GM23248 (cell line): ENCODE data around the gene PPP2R1A. TPM values are rescaled to one million over a fixed set of nuclear protein-coding genes. Genes with fewer than 3 reads are reported as not detected.

Source experiments
- DNase-seq: peaks from one replicate; pipeline ENCODE4 v3.0.0-alpha.2; 2015
- H2AFZ ChIP-seq: fragments of 200-600 bp; sonication (generic); 2 replicates; pipeline ENCODE4 v1.6.1; 2016; ENCODE audit warnings: antibody characterized with exemption
- H3F3A ChIP-seq: fragments of 200-600 bp; sonication (generic); 2 replicates; pipeline ENCODE4 v1.6.1; 2016; ENCODE audit warnings: mild to moderate bottlenecking, antibody characterized with exemption, mixed run types; ENCODE audit not compliant: insufficient read depth
- H3K27ac ChIP-seq: fragments of 200-600 bp; sonication (generic); 2 replicates; pipeline ENCODE4 v1.5.1; 2016; ENCODE audit warnings: mild to moderate bottlenecking
- H3K27me3 ChIP-seq: fragments of 200-600 bp; sonication (generic); replicated peaks from 2 replicates; pipeline ENCODE4 v1.6.1; 2016; ENCODE audit warnings: mild to moderate bottlenecking; ENCODE audit not compliant: insufficient read depth
- H3K36me3 ChIP-seq: fragments of 200-600 bp; sonication (generic); 2 replicates; pipeline ENCODE4 v1.6.1; 2016; ENCODE audit warnings: low read depth, mild to moderate bottlenecking
- H3K4me1 ChIP-seq: fragments of 200-600 bp; sonication (generic); 2 replicates; pipeline ENCODE4 v1.6.1; 2016; ENCODE audit warnings: mild to moderate bottlenecking; ENCODE audit not compliant: insufficient read depth
- H3K4me2 ChIP-seq: fragments of 200-600 bp; sonication (generic); one replicate; pipeline ENCODE4 v1.6.1; 2016; ENCODE audit warnings: mild to moderate bottlenecking; ENCODE audit not compliant: unreplicated experiment
- H3K4me3 ChIP-seq: fragments of 200-600 bp; sonication (generic); 2 replicates; pipeline ENCODE4 v1.5.1; 2016; ENCODE audit warnings: mild to moderate bottlenecking
- H3K79me2 ChIP-seq: fragments of 200-600 bp; sonication (generic); 2 replicates; pipeline ENCODE4 v1.6.1; 2016; ENCODE audit warnings: mild to moderate bottlenecking; ENCODE audit not compliant: insufficient read depth
- H3K9ac ChIP-seq: fragments of 200-600 bp; sonication (generic); 2 replicates; pipeline ENCODE4 v1.6.1; 2016; ENCODE audit warnings: mild to moderate bottlenecking
- H3K9me2 ChIP-seq: fragments of 200-600 bp; sonication (generic); 2 replicates; pipeline ENCODE4 v1.6.1; 2016; ENCODE audit warnings: mixed run types, mild to moderate bottlenecking, moderate library complexity; ENCODE audit not compliant: insufficient read depth
- H3K9me3 ChIP-seq: fragments of 200-600 bp; sonication (generic); one replicate; pipeline ENCODE4 v1.6.1; 2017; ENCODE audit warnings: low read depth
- H4K20me1 ChIP-seq: fragments of 200-600 bp; sonication (generic); 2 replicates; pipeline ENCODE4 v1.6.0; 2016; ENCODE audit not compliant: insufficient read depth
- EZH2 ChIP-seq: fragments of 200-600 bp; sonication (generic); IDR thresholded peaks from 2 replicates; pipeline ENCODE4 v1.6.1; 2018; ENCODE audit warnings: antibody characterized with exemption, mild to moderate bottlenecking; ENCODE audit not compliant: insufficient read depth, poor library complexity, severe bottlenecking
- EZH2phosphoT487 ChIP-seq: fragments of 200-600 bp; sonication (generic); IDR thresholded peaks from 2 replicates; pipeline ENCODE4 v1.6.1; 2018; ENCODE audit warnings: antibody characterized with exemption, moderate library complexity, mild to moderate bottlenecking, low read depth; ENCODE audit not compliant: insufficient read depth
- WGBS, 2 experiments: methylation state at CpG; one replicate each; pipeline ENCODE4 v1.1.6; 2015 to 2017; ENCODE audit warnings: low lambda C conversion rate in 2 of 2, low coverage in 1 of 2; ENCODE audit errors: missing lambda C conversion rate in 2 of 2; 5-methylcytosine and 5-hydroxymethylcytosine counted together
- in situ Hi-C: fragments of 300-500 bp; cut with MboI; formaldehyde crosslinking; loops from 2 replicates; pipeline ENCODE4 v1.15.0; 2020
- polyA plus RNA-seq: library from polyadenylated mRNA; unstranded; fragments of >200 nt; fragmentation: Nextera tagmentation; extraction: Ambion mirVana; gene quantifications from 2 replicates; pipeline ENCODE4 v1.2.1, GENCODE V29; 2016
- total RNA-seq: library from RNA; depleted of rRNA; stranded (reverse); fragments of >200 nt; shearing (Covaris generic); gene quantifications from 2 replicates; pipeline ENCODE4 v1.2.3, GENCODE V29; 2014

The PPP2R1A gene
- total and polyA plus RNA-seq, 2 experiments from 2014 or later, result 248 to 277 TPM

DNA sequence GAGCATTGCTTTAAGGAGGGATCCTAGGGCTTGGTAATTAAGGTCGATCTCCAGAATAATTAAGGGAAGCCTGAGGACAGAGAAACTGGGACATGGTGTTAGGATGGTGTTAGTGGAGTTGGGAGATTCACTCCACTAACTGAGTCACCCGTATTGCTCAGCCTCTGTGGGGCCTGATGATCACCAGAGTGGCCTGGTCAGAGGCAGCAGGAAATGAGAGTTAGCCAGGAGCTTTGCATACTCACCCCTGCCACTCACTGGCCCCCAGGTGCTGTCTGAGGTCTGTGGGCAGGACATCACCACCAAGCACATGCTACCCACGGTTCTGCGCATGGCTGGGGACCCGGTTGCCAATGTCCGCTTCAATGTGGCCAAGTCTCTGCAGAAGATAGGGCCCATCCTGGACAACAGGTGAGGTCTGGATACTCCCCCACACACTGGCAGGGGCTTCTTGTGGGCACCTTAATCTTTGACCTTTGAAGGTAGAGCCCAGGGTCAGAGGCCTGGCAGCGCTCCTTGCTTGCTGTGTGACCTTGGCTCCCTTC, 32.1 kb downstream of the PPP2R1A start:
- H2AFZ ChIP-seq, result no peak overlapping the region
- H3K9me3 ChIP-seq, result no peaks in the 10 kb centered on the region
- no peak for TF ChIP-seq EZH2phosphoT487
- TF ChIP-seq EZH2, result no peak
- peak; percentile 69 for DNase-seq
- H3K36me3 ChIP-seq, result peaks cover 89% of the 10 kb centered on the region
- H3K4me1 ChIP-seq, result no peaks in the 10 kb centered on the region
- H3K4me2 ChIP-seq, result no peak overlapping the region
- H3K79me2 ChIP-seq, result peaks cover 43% of the 10 kb centered on the region
- no peak overlapping the region for H3K4me3 ChIP-seq
- peaks cover 7% of the 10 kb centered on the region for H3F3A ChIP-seq
- H4K20me1 ChIP-seq, result no peaks in the 10 kb centered on the region
- no peak overlapping the region for H3K9ac ChIP-seq
- no peaks in the 10 kb centered on the region for H3K27me3 ChIP-seq
- 0 out of 2 replicates have a peak overlapping the region, but pooled peaks have one; percentile 9 for H3K27ac ChIP-seq
- no peaks in the 10 kb centered on the region for H3K9me2 ChIP-seq
- WGBS, 2 experiments, result 83 to 85% methylated on average over 7 of the region's 7 CpGs
- in situ Hi-C loops, result no loop called here

- Histone ChIP-seq H3F3A (peaks cover 7% of the 10 kb centered on the region), H3K4me2 (no peak overlapping the region), H3K9ac (no peak overlapping the region), H3K79me2 (peaks cover 24% of the 10 kb centered on the region), H2AFZ (no peak overlapping the region), H3K27me3 (no peaks in the 10 kb centered on the region), H3K4me1 (no peaks in the 10 kb centered on the region), H3K9me2 (no peaks in the 10 kb centered on the region), H3K4me3 (no peak overlapping the region), H3K36me3 (peaks cover 83% of the 10 kb centered on the region), H3K27ac (no peak overlapping the region), H4K20me1 (no peaks in the 10 kb centered on the region), H3K9me3 (no peaks in the 10 kb centered on the region)
- TF ChIP-seq EZH2phosphoT487, result no peak
- no peak for TF ChIP-seq EZH2
- DNase-seq, result no peak
- 96 to 98% methylated on average over 5 of the region's 5 CpGs for WGBS, 2 experiments
- in situ Hi-C loops, result no loop called here
These were observed 34.4 kb downstream of the PPP2R1A start for GRCh38 chr19:52224211-52224610.

GRCh38 chr19:52226652-52227051, 36.8 kb downstream of the PPP2R1A start:
- Histone ChIP-seq H3F3A (peaks cover 16% of the 10 kb centered on the region), H3K4me3 (no peak overlapping the region), H3K4me1 (peaks cover 10% of the 10 kb centered on the region; the same call in 1 of the 2 replicates), H3K27me3 (no peaks in the 10 kb centered on the region), H2AFZ (no peak overlapping the region), H3K9ac (no peak overlapping the region), H3K36me3 (peaks cover 59% of the 10 kb centered on the region), H4K20me1 (no peaks in the 10 kb centered on the region), H3K9me2 (no peaks in the 10 kb centered on the region), H3K79me2 (peaks cover 14% of the 10 kb centered on the region), H3K4me2 (no peak overlapping the region), H3K27ac (no peak overlapping the region), H3K9me3 (no peaks in the 10 kb centered on the region)
- in situ Hi-C loops, result no loop called here
- no peak for TF ChIP-seq EZH2phosphoT487
- TF ChIP-seq EZH2, result no peak
- WGBS, 2 experiments, result 67% methylated on average over 4 of the region's 4 CpGs
- no peak for DNase-seq

DNA sequence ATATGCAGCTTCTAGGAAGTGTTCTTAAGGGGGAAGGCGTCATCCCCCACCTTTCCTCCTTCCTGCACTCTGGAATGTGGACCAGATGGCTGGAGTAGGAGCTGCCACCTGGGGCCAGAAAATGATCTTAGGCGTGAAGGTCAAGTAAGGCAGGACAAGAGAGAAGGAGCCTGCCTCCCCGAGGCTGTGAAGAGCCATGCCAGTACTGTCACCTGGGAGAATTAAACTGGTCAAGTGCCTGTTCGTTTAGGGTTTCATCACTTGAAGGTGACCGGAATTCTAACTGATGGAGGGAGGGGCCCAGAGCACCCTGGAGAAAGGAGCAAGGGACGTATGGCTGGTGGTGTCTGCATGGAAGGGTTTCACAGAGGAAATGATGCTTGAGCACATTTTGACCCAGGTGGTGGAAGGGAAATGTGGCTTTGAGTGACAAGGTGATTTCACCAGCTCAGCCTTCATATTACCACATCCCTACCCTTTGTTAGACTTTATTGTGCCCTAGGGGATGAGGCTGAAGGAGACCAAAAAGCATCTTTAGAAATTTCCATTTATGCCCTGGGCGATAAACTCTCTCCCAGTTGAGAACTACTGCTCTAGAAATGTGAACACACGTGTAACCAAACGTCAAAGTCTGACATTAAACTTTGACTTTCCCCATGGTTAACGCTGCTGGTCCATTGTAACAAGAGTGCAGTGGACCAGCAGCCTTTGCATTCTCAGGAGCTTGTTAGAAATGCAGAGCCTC, 37.5 kb downstream of the PPP2R1A start:
- H3K4me1 ChIP-seq, result peaks cover 10% of the 10 kb centered on the region; the same call in 1 of the 2 replicates
- TF ChIP-seq EZH2phosphoT487 (no peak), EZH2 (no peak)
- H3K27me3 ChIP-seq, result no peaks in the 10 kb centered on the region
- no peak overlapping the region for H3K4me3 ChIP-seq
- 74 to 78% methylated on average over 10 of the region's 10 CpGs for WGBS, 2 experiments
- peaks cover 10% of the 10 kb centered on the region; the same call in 1 of the 2 replicates for H3K79me2 ChIP-seq
- no peak overlapping the region for H2AFZ ChIP-seq
- no peaks in the 10 kb centered on the region for H3K9me3 ChIP-seq
- no peak overlapping the region for H3K9ac ChIP-seq
- DNase-seq, result no peak
- H3K4me2 ChIP-seq, result no peak overlapping the region
- no peak overlapping the region for H3K27ac ChIP-seq
- H3F3A ChIP-seq, result peaks cover 23% of the 10 kb centered on the region
- H4K20me1 ChIP-seq, result no peaks in the 10 kb centered on the region
- in situ Hi-C loops, result no loop called here
- peaks cover 55% of the 10 kb centered on the region for H3K36me3 ChIP-seq
- no peaks in the 10 kb centered on the region for H3K9me2 ChIP-seq
